SK-N-SH (cell line): ENCODE measurements around the gene TBL1XR1. TPM values are rescaled to one million over a fixed set of nuclear protein-coding genes. Genes with fewer than 3 reads are reported as not detected.

ENCODE experiments used
- CTCF ChIA-PET: fragments of 300-600, 350-600 bp; formaldehyde crosslinking; extraction: SDS; loops from one replicate; lab custom pipeline; 2021; lab: Yijun Ruan, JAX
- POLR2A ChIA-PET: fragments of 350-600 bp; sonication (Branson Sonifier 250); formaldehyde crosslinking; extraction: SDS; loops from one replicate; lab custom pipeline; 2020; ENCODE audit warnings: antibody characterized with exemption, inconsistent platforms; lab: Yijun Ruan, JAX
- DNase-seq: peaks from one replicate; pipeline ENCODE4 v3.0.0; 2012
- H2AFZ ChIP-seq: fragments of 200-600 bp; sonication (generic); 2 replicates; pipeline ENCODE4 v1.8.1; 2016; ENCODE audit warnings: antibody characterized with exemption, mild to moderate bottlenecking, low read depth
- H3F3A ChIP-seq: fragments of 200-600 bp; sonication (generic); replicated peaks from 2 replicates; pipeline ENCODE3; 2016; ENCODE audit warnings: antibody characterized with exemption, mild to moderate bottlenecking; ENCODE audit not compliant: insufficient read depth
- H3K27ac ChIP-seq, 2 experiments: fragments of 200-500 bp in 1 of 2; fragments of 200-600 bp in 1 of 2; sonication (Bioruptor generic) in 1 of 2; sonication (generic), shearing (Covaris generic) in 1 of 2; 2 replicates each; pipeline versions ENCODE4 v1.5.1 to v1.6.1; 2014 to 2016; ENCODE audit warnings: low read depth in 2 of 2, inconsistent platforms in 1 of 2, low read length in 1 of 2, mild to moderate bottlenecking in 1 of 2, mixed read lengths in 1 of 2
- H3K27me3 ChIP-seq: fragments of 200-600 bp; sonication (generic), shearing (Covaris generic); 2 replicates; pipeline ENCODE4 v1.6.1; 2016; ENCODE audit warnings: mixed run types; ENCODE audit not compliant: insufficient read depth
- H3K36me3 ChIP-seq, 2 experiments: fragments of 200-500 bp in 1 of 2; fragments of 200-600 bp in 1 of 2; sonication (Bioruptor generic) in 1 of 2; sonication (generic) in 1 of 2; replicated peaks in 1 of 2; 2 replicates each; pipeline versions ENCODE3 to v1.5.1; 2014 to 2016; ENCODE audit warnings: low read length in 1 of 2, mild to moderate bottlenecking in 1 of 2; ENCODE audit not compliant: insufficient read depth in 2 of 2, control insufficient read depth in 1 of 2
- H3K4me1 ChIP-seq, 2 experiments: fragments of 200-500 bp in 1 of 2; fragments of 200-600 bp in 1 of 2; sonication (Bioruptor generic) in 1 of 2; sonication (generic), shearing (Covaris generic) in 1 of 2; 2 replicates each; pipeline versions ENCODE4 v1.5.1 to v1.6.1; 2014 to 2016; ENCODE audit warnings: low read depth in 1 of 2, low read length in 1 of 2, mixed run types in 1 of 2; ENCODE audit not compliant: insufficient read depth in 2 of 2, control insufficient read depth in 1 of 2
- H3K4me2 ChIP-seq: fragments of 200-600 bp; sonication (generic), shearing (Covaris generic); 2 replicates; pipeline ENCODE4 v1.6.1; 2017; ENCODE audit warnings: mixed run types
- H3K4me3 ChIP-seq, 2 experiments: fragments of 200-500 bp in 1 of 2; fragments of 200-600 bp in 1 of 2; sonication (Bioruptor generic) in 1 of 2; sonication (generic), shearing (Covaris generic) in 1 of 2; 2 replicates each; pipeline versions ENCODE4 v1.5.1 to v1.8.1; 2014 to 2016; ENCODE audit warnings: low read depth in 2 of 2, inconsistent platforms in 1 of 2, low read length in 1 of 2, mild to moderate bottlenecking in 1 of 2, mixed read lengths in 1 of 2, moderate library complexity in 1 of 2
- H3K79me2 ChIP-seq: fragments of 200-600 bp; sonication (generic); 2 replicates; pipeline ENCODE4 v1.8.1; 2017; ENCODE audit warnings: mild to moderate bottlenecking; ENCODE audit not compliant: insufficient read depth
- H3K9ac ChIP-seq: fragments of 200-600 bp; sonication (generic); 2 replicates; pipeline ENCODE4 v1.6.1; 2017; ENCODE audit warnings: mixed run types
- H3K9me2 ChIP-seq: fragments of 200-600 bp; sonication (generic); 2 replicates; pipeline ENCODE4 v1.6.1; 2017; ENCODE audit warnings: mixed run types
- H3K9me3 ChIP-seq: fragments of 200-600 bp; sonication (generic); 2 replicates; pipeline ENCODE4 v1.6.1; 2017; ENCODE audit warnings: mixed run types, mild to moderate bottlenecking, moderate library complexity
- H4K20me1 ChIP-seq: fragments of 200-600 bp; sonication (generic); 2 replicates; pipeline ENCODE4 v1.6.1; 2017; ENCODE audit warnings: mild to moderate bottlenecking, mixed run types; ENCODE audit not compliant: insufficient read depth
- EZH2phosphoT487 ChIP-seq: fragments of 200-600 bp; sonication (generic); IDR thresholded peaks from 2 replicates; pipeline ENCODE4 v1.6.1; 2017; ENCODE audit warnings: low read depth, mixed run types, mild to moderate bottlenecking, antibody characterized with exemption, moderate library complexity, borderline replicate concordance
- GABPA ChIP-seq: IDR thresholded peaks from 2 replicates; pipeline ENCODE4 v1.4.0; 2012; ENCODE audit warnings: low read depth, mild to moderate bottlenecking
- IRF3 ChIP-seq: fragments of 150-350 bp; IDR thresholded peaks from 2 replicates; pipeline ENCODE4 v1.6.1; 2016; ENCODE audit warnings: mild to moderate bottlenecking, low read depth, low read length
- JUND ChIP-seq: IDR thresholded peaks from 2 replicates; pipeline ENCODE4 v1.4.0; 2012
- POLR2AphosphoS5 ChIP-seq: IDR thresholded peaks from 2 replicates; pipeline ENCODE4 v1.6.1; 2012; ENCODE audit warnings: low read depth, low read length
- RAD21 ChIP-seq: IDR thresholded peaks from 2 replicates; pipeline ENCODE4 v1.6.1; 2012; ENCODE audit warnings: mild to moderate bottlenecking, low read length
- RCOR1 ChIP-seq: fragments of 150-350 bp; IDR thresholded peaks from 2 replicates; pipeline ENCODE4 v1.6.1; 2017; ENCODE audit warnings: antibody characterized with exemption, low read length
- SIN3A ChIP-seq: IDR thresholded peaks from 2 replicates; pipeline ENCODE4 v1.6.1; 2012; ENCODE audit warnings: low read depth, mild to moderate bottlenecking, low read length, moderate library complexity, borderline replicate concordance
- TCF12 ChIP-seq: IDR thresholded peaks from 2 replicates; pipeline ENCODE4 v1.4.0; 2012
- USF1 ChIP-seq: IDR thresholded peaks from 2 replicates; pipeline ENCODE4 v1.4.0; 2012; ENCODE audit warnings: low read depth, borderline replicate concordance
- WGBS: methylation state at CpG from one replicate; pipeline ENCODE4 v1.1.6; 2017; ENCODE audit warnings: low lambda C conversion rate; 5-methylcytosine and 5-hydroxymethylcytosine counted together
- polyA plus RNA-seq, 3 experiments: library from polyadenylated mRNA; depleted of rRNA; stranded (reverse); fragments of >200 nt; gene quantifications; 2 replicates each; pipeline ENCODE4 v1.2.3, GENCODE V29; 2012
- TF ChIP-seq, protein P1 (sequence below): fragments of 200-600 bp; sonication (generic); IDR thresholded peaks from 2 replicates; pipeline ENCODE4 v1.6.1; 2017; ENCODE audit warnings: antibody characterized with exemption, mild to moderate bottlenecking, moderate library complexity
- TF ChIP-seq, protein P2 (sequence below): IDR thresholded peaks from 2 replicates; pipeline ENCODE4 v1.4.0; 2012; ENCODE audit warnings: low read depth, borderline replicate concordance

Gene TBL1XR1
- polyA plus RNA-seq, 1 of the 3 experiments (the other 2 are of a cell fraction), result 20.9 TPM

DNA sequence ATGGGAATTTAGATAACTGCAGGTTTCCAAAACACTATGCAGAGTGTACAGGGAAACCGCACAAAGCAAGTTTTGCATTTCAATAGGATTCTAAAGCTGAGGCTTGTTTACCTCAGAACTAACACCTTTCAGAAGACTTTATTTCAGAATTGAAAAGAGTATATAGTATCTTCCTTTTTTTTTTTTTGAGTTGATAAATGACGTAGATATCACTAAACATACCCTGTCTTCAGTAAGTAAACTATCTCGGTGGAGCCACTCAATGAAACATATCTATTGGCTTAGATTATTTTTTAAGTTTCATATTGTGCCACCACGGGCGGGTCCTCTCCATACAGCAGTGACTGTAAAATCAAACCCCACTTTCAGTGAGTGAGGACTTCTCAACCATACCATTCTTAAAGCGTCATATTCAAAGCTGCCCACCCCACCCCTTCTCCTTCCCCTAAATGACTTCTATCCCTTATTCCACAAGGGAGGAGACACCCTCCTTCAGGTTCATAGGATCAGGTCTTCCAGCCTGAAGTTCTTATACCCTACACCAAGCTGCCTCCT is 2.0 kb upstream of the TBL1XR1 start:
- Histone ChIP-seq H3K9ac (no peak overlapping the region), H3K9me3 (no peaks in the 10 kb centered on the region), H3K27me3 (no peaks in the 10 kb centered on the region), H3K27ac (peak overlapping the region; percentile 2 to 29; a peak in 1 of 4 replicates), H3K9me2 (no peaks in the 10 kb centered on the region), H3K4me1 (peaks cover 3 to 4% of the 10 kb centered on the region in 2 experiments; a peak in 3 of 4 replicates), H3K4me3 (no peak overlapping the region), H2AFZ (no peak overlapping the region), H3K36me3 (no peaks in the 10 kb centered on the region), H3K4me2 (no peak overlapping the region), H4K20me1 (peaks cover 7% of the 10 kb centered on the region), H3F3A (peaks cover 11% of the 10 kb centered on the region), H3K79me2 (peaks cover 25% of the 10 kb centered on the region)
- CTCF ChIA-PET, result interaction anchor here (1.0 to 2.3 kb wide), 4 partner anchors 10 to 161 kb away, joined by 5 to 8 read pairs (median 6); no protein-coding TSS in a partner anchor
- 96% methylated on average over 6 of the region's 6 CpGs for WGBS
- DNase-seq, result no peak
- POLR2A ChIA-PET, result interaction anchor here (2.7 kb wide), 1 partner anchor 159 kb away, joined by 21 read pairs; no protein-coding TSS in a partner anchor
- TF ChIP-seq RCOR1 (no peak), RAD21 (no peak), POLR2AphosphoS5 (no peak), TCF12 (no peak), SIN3A (no peak), IRF3 (no peak), USF1 (no peak), JUND (no peak), EZH2phosphoT487 (no peak), GABPA (no peak)
- TF ChIP-seq, protein P1, sequence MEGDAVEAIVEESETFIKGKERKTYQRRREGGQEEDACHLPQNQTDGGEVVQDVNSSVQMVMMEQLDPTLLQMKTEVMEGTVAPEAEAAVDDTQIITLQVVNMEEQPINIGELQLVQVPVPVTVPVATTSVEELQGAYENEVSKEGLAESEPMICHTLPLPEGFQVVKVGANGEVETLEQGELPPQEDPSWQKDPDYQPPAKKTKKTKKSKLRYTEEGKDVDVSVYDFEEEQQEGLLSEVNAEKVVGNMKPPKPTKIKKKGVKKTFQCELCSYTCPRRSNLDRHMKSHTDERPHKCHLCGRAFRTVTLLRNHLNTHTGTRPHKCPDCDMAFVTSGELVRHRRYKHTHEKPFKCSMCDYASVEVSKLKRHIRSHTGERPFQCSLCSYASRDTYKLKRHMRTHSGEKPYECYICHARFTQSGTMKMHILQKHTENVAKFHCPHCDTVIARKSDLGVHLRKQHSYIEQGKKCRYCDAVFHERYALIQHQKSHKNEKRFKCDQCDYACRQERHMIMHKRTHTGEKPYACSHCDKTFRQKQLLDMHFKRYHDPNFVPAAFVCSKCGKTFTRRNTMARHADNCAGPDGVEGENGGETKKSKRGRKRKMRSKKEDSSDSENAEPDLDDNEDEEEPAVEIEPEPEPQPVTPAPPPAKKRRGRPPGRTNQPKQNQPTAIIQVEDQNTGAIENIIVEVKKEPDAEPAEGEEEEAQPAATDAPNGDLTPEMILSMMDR, result no peak
- TF ChIP-seq, protein P2, sequence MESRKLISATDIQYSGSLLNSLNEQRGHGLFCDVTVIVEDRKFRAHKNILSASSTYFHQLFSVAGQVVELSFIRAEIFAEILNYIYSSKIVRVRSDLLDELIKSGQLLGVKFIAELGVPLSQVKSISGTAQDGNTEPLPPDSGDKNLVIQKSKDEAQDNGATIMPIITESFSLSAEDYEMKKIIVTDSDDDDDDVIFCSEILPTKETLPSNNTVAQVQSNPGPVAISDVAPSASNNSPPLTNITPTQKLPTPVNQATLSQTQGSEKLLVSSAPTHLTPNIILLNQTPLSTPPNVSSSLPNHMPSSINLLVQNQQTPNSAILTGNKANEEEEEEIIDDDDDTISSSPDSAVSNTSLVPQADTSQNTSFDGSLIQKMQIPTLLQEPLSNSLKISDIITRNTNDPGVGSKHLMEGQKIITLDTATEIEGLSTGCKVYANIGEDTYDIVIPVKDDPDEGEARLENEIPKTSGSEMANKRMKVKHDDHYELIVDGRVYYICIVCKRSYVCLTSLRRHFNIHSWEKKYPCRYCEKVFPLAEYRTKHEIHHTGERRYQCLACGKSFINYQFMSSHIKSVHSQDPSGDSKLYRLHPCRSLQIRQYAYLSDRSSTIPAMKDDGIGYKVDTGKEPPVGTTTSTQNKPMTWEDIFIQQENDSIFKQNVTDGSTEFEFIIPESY, result no peak
